Left lung (tissue), 10 donors: Measurements from ENCODE around the gene PSMD13. TPM values are rescaled to one million over a fixed set of nuclear protein-coding genes. Genes with fewer than 3 reads are reported as not detected.
A peak's percentile ranks its signal among the peaks of the same experiment; 100 is the strongest.

Source experiments
- ATAC-seq: fragments of 200-7000 bp; cut with Tn5 transposase; one replicate; pipeline ENCODE4 v1.9.1; 2020; ENCODE audit warnings: moderate library complexity
- DNase-seq, 4 donors: peaks; one replicate each; pipeline ENCODE4 v3.0.0-alpha.2; 2013 to 2020
- H3K27ac ChIP-seq, 2 donors: fragments of 200-600 bp; sonication (generic) in 1 of 2; one replicate each; pipeline versions ENCODE4 v1.5.0 to v1.8.0; 2020 to 2021
- H3K27me3 ChIP-seq, 2 donors: fragments of 200-600 bp; sonication (generic) in 1 of 2; one replicate each; pipeline versions ENCODE4 v1.5.0 to v1.8.0; 2020 to 2021
- H3K36me3 ChIP-seq, 2 donors: fragments of 200-600 bp; sonication (generic) in 1 of 2; one replicate each; pipeline versions ENCODE4 v1.5.0 to v1.8.0; 2020 to 2021
- H3K4me1 ChIP-seq, 2 donors: fragments of 200-600 bp; one replicate each; pipeline ENCODE4 v1.8.0; 2021
- H3K4me3 ChIP-seq, 2 donors: fragments of 200-600 bp; sonication (generic) in 1 of 2; one replicate each; pipeline versions ENCODE4 v1.5.0 to v1.8.0; 2020 to 2021; ENCODE audit warnings: mild to moderate bottlenecking in 1 of 2
- H3K9me3 ChIP-seq, 2 donors: fragments of 200-600 bp; sonication (generic) in 1 of 2; one replicate each; pipeline versions ENCODE4 v1.5.0 to v1.8.0; 2020 to 2021
- intact Hi-C, 2 donors: fragments of 100-400 bp; cut with DNase I; formaldehyde crosslinking; loops; one replicate each; pipeline versions ENCODE4 v1.11.2 to v1.14.2; 2022
- polyA plus RNA-seq, 6 donors: library from polyadenylated mRNA; unstranded; fragments of 120-200 nt; gene quantifications; one replicate each; pipeline ENCODE4 v1.2.1, GENCODE V29; 2013; ENCODE audit not compliant: insufficient read length in 6 of 6
- total RNA-seq, 2 donors: library from RNA; stranded (reverse); fragmentation: NEBNext Ultra II Directional; extraction: Animal tissue kit (Norgen Biotek cat#: 25700); gene quantifications; one replicate each; pipeline ENCODE4 v1.2.1, GENCODE V29; 2021
- TF ChIP-seq, protein P1 (sequence below), 2 donors: fragments of 200-600 bp; sonication (generic) in 1 of 2; IDR thresholded peaks; one replicate each; pipeline versions ENCODE4 v1.5.0 to v1.8.0; 2021; ENCODE audit warnings: antibody characterized with exemption in 2 of 2
- donor health status: DM: no; HTN: yes; CAD: no.
- donor health status: DM: no; HTN: no; CAD: no.

PSMD13 gene
- total and polyA plus RNA-seq, 8 donors = 78.0 to 157 (median 147) TPM

DNA sequence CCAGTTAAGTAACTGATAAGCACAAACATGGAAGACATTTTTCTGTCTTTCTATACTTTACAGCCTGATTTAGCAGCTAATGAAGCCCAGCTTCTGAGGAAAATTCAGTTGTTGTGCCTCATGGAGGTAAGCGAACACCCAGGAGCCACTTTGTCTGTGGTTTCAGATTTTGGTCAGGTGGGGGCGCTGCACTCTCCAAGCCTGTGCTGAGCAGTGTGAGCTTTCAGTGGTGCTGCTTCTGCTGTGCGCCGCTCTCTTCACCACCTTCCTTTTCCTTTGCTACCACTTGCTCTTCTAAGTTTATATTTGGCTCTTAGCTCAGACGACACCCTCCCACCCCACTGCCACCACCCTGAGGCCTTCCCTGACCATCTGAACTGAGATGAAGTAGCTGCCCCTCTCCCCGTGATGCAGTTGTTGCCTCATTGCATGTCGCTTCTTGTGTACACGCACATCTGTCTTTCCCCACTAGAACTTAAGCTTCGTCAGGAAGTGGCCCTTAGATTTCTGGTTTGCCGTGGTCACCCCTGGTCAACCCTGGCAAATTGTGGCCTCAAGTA is 14.0 kb downstream of the PSMD13 start:
- intact Hi-C loops = no loop called here
- DNase-seq (peak in 1 of 4 donors; percentile 48), ATAC-seq (peak; percentile 89)

DNA sequence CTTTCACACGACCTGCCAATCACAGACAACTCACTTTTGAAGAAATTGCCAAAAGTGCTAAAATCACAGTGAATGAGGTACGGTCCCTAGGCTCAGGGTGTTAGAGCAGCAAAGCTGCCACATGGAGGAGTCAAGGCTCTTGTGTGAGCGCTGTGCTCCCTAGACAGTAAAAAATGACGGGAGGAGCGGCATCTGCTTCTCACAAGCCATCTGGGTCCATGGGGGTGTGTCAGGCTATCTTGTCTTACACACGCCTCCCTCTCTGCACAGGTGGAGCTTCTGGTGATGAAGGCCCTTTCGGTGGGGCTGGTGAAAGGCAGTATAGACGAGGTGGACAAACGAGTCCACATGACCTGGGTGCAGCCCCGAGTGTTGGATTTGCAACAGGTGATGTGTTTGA is 14.8 kb downstream of the PSMD13 start:
- Histone ChIP-seq H3K36me3 (peaks cover 0 to 73% of the 10 kb centered on the region in 2 donors), H3K4me3 (no peak overlapping the region), H3K27ac (no peak overlapping the region), H3K9me3 (no peaks in the 10 kb centered on the region), H3K4me1 (no peaks in the 10 kb centered on the region), H3K27me3 (no peaks in the 10 kb centered on the region)
- intact Hi-C loops = no loop called here
- TF ChIP-seq, protein P1, sequence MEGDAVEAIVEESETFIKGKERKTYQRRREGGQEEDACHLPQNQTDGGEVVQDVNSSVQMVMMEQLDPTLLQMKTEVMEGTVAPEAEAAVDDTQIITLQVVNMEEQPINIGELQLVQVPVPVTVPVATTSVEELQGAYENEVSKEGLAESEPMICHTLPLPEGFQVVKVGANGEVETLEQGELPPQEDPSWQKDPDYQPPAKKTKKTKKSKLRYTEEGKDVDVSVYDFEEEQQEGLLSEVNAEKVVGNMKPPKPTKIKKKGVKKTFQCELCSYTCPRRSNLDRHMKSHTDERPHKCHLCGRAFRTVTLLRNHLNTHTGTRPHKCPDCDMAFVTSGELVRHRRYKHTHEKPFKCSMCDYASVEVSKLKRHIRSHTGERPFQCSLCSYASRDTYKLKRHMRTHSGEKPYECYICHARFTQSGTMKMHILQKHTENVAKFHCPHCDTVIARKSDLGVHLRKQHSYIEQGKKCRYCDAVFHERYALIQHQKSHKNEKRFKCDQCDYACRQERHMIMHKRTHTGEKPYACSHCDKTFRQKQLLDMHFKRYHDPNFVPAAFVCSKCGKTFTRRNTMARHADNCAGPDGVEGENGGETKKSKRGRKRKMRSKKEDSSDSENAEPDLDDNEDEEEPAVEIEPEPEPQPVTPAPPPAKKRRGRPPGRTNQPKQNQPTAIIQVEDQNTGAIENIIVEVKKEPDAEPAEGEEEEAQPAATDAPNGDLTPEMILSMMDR (IDR thresholded peaks at IDR 0.05) = no peak
- DNase-seq (no peak), ATAC-seq (no peak)

More for the DNA sequence above, 14.0 kb downstream of the PSMD13 start:
- TF ChIP-seq, protein P1 (IDR thresholded peaks at IDR 0.05) = peak; percentile 33 to 68
- Histone ChIP-seq H3K4me1 (no peaks in the 10 kb centered on the region), H3K27ac (no peak overlapping the region), H3K36me3 (peaks cover 0 to 81% of the 10 kb centered on the region in 2 donors), H3K9me3 (no peaks in the 10 kb centered on the region), H3K27me3 (no peaks in the 10 kb centered on the region), H3K4me3 (no peak overlapping the region)

DNA sequence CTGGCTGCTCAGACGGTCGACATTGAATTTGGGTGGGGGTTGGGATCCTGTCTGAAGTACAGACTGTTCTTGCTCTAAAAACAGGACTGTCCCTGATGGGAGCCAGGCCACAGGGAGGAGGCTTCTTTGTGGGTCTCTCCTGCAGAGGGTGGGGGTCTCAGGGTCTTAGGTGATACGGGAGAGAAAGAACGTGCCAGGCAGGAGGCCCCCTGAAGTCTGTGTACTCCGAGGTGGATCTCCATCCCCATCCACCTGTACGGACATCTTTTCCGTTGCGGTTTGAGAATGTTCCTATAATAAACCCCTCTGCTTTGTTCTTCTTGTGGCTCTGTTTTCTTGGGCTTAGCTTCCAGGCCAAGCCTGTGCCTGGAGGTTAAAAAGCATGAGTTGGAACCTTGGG is 15.9 kb downstream of the PSMD13 start:
- Histone ChIP-seq H3K9me3 (no peaks in the 10 kb centered on the region), H3K36me3 (peaks cover 0 to 62% of the 10 kb centered on the region in 2 donors), H3K27ac (no peak overlapping the region), H3K27me3 (no peaks in the 10 kb centered on the region), H3K4me1 (no peaks in the 10 kb centered on the region), H3K4me3 (no peak overlapping the region)
- intact Hi-C loops = no loop called here
- TF ChIP-seq, protein P1 (IDR thresholded peaks at IDR 0.05) = no peak
- no peak for ATAC-seq
- DNase-seq = no peak

DNA sequence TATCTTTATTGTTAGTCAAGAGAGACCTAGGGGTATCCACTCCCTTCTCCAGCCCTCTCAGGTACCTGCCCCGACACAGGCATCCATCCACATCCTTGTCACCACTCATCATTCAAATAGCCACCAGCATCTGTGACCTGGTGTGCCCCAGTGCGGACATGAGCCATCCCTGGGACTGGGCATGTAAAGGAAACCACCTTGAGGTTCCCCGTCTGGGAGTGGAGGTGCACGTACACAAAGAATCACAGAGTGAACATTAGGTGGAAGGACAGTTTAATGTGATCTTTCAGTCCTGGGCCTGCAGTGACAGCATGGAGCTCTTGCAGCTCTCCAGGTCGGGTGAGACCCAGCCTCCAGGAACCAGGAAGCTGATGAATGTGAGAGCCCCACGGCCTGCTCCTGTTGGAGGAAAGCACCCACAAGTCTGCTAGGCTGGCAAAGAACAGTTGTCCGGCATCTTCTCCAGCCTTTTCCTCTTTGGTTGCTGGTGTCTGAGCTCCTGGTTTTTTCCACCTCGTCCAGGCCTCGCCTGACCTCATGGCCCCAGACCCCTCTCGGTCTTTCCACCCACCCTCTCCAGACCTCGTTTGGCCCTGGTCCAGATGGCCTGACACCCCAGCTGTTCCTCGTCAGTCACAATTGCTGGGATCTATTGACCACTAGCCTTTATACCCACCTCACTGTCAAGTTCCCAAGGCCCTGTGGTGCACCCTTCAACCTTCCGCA is 16.5 kb downstream of the PSMD13 start:
- intact Hi-C loops = no loop called here
- Histone ChIP-seq H3K4me1 (no peaks in the 10 kb centered on the region), H3K27me3 (no peaks in the 10 kb centered on the region), H3K27ac (no peak overlapping the region), H3K9me3 (no peaks in the 10 kb centered on the region), H3K36me3 (peaks cover 0 to 56% of the 10 kb centered on the region in 2 donors), H3K4me3 (no peak overlapping the region)
- TF ChIP-seq, protein P1 (IDR thresholded peaks at IDR 0.05) = no peak
- ATAC-seq (no peak), DNase-seq (no peak)

DNA sequence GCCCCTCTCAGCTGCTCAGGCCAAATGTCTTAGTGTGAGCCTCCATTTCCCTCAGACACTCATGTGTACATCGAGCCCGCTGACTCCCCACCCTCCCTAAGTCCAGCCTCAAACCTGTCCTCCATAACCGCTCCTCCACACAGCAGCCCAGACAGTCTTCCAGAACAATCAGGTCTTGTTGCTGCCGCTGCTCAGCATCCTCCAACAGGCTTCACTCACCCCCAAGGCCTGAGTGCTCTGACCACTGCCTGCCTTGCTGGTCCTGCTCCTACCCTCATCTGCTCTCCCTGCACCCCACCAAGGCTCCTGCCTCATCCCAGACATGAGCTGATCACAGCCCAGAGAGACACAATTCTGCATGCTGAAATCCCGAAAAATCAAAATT is 17.1 kb downstream of the PSMD13 start:
- TF ChIP-seq, protein P1 (IDR thresholded peaks at IDR 0.05) = no peak
- no peaks in the 10 kb centered on the region for H3K9me3 ChIP-seq
- H3K4me3 ChIP-seq = no peak overlapping the region
- no peaks in the 10 kb centered on the region for H3K27me3 ChIP-seq
- H3K36me3 ChIP-seq = peaks cover 0 to 50% of the 10 kb centered on the region in 2 donors
- no peaks in the 10 kb centered on the region for H3K4me1 ChIP-seq
- H3K27ac ChIP-seq = no peak overlapping the region
- ATAC-seq (no peak), DNase-seq (no peak)
- intact Hi-C loops = no loop called here
